ENCODE measurements around the gene KRTAP1-3.

KRTAP1-3 gene

GRCh38 chr17:41010441-41010840 lies 24.2 kb downstream of the KRTAP1-3 start:
- DNase-seq (ENCODE audit: low read depth): no peak
- no peak overlapping the region for H3K4me3 ChIP-seq (ENCODE audit: low read length)
- no peak for TF ChIP-seq CTCF (conservative IDR thresholded peaks at IDR 0.05; ENCODE audit: low read depth, low read length)

- no peak for DNase-seq (ENCODE audit: low read depth)
- no peak overlapping the region for H3K4me3 ChIP-seq (ENCODE audit: low read length)
- TF ChIP-seq CTCF (conservative IDR thresholded peaks at IDR 0.05; ENCODE audit: low read depth, low read length): no peak
These were observed 24.7 kb downstream of the KRTAP1-3 start for GRCh38 chr17:41009936-41010335.

GRCh38 chr17:41009301-41009760 lies 25.3 kb downstream of the KRTAP1-3 start:
- no peak overlapping the region for H3K4me3 ChIP-seq (ENCODE audit: low read length)
- no peak for DNase-seq (ENCODE audit: low read depth)
- TF ChIP-seq CTCF (conservative IDR thresholded peaks at IDR 0.05; ENCODE audit: low read depth, low read length): no peak

GRCh38 chr17:41008811-41009210 lies 25.9 kb downstream of the KRTAP1-3 start, which contains the start of gene KRTAP3-1:
Gene KRTAP3-1 (minus strand): TSS chr17:41009128. CDS start chr17:41009074, 54 bp downstream.
- DNase-seq (ENCODE audit: low read depth): no peak
- no peak within 1 kb of the TSS for H3K4me3 ChIP-seq (ENCODE audit: low read length)
- no peak for TF ChIP-seq CTCF (conservative IDR thresholded peaks at IDR 0.05; ENCODE audit: low read depth, low read length)

- DNase-seq (ENCODE audit: low read depth): no peak
- no peak for TF ChIP-seq CTCF (conservative IDR thresholded peaks at IDR 0.05; ENCODE audit: low read depth, low read length)
- H3K4me3 ChIP-seq (ENCODE audit: low read length): no peak overlapping the region
These were observed 30.3 kb downstream of the KRTAP1-3 start for GRCh38 chr17:41004397-41004796.

GRCh38 chr17:41003926-41004325 lies 30.7 kb downstream of the KRTAP1-3 start:
- no peak for DNase-seq (ENCODE audit: low read depth)
- H3K4me3 ChIP-seq (ENCODE audit: low read length): no peak overlapping the region
- no peak for TF ChIP-seq CTCF (conservative IDR thresholded peaks at IDR 0.05; ENCODE audit: low read depth, low read length)

DNA sequence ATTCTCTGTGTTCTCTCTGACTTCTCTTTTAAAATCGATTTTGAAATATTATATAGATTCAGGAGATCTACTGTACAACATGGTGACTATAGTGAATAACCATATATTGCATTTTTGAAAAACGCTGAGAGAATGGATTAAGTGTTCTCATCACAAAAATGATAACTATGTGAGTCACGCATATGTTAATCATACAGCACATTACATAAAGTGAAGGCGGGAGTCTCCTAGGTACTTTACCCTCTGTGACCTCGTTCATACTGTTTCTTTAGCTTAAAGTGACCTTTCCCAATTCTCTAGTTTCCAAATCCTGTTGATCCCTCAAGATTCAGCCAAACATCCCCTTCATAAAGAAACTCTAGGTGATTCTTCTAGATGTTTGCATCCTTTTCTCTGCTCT lies 31.9 kb downstream of the KRTAP1-3 start:
- no peak for TF ChIP-seq CTCF (conservative IDR thresholded peaks at IDR 0.05; ENCODE audit: low read depth, low read length)
- H3K4me3 ChIP-seq (ENCODE audit: low read length): no peak overlapping the region
- no peak for DNase-seq (ENCODE audit: low read depth)

Measured in retinal pigment epithelial cell (primary cell).